Upper lobe of left lung (tissue), 4 donors: ENCODE data around the gene TMTC2.

Experiments
- CTCF ChIP-seq, 6 experiments: fragments of 450-650 bp in 4 of 6; fragments of 200-600 bp in 2 of 6; sonication (generic) in 2 of 6; IDR thresholded peaks; one replicate each; pipeline ENCODE4 v1.5.1; 2016 to 2019; ENCODE audit warnings: antibody characterized with exemption in 6 of 6
- POLR2A ChIP-seq, 4 donors: fragments of 450-650 bp; IDR thresholded peaks; one replicate each; pipeline ENCODE4 v1.5.1; 2016 to 2017; ENCODE audit warnings: antibody characterized with exemption in 4 of 4, mild to moderate bottlenecking in 2 of 4

- no peak for TF ChIP-seq CTCF (IDR thresholded peaks at IDR 0.05)
- no peak for TF ChIP-seq POLR2A (IDR thresholded peaks at IDR 0.05)
Measured at GRCh38 chr12:82650627-82651337, 35.9 kb upstream of the TMTC2 start.
